Bone marrow (tissue), 2 donors: ENCODE data around the gene CSF2.
A peak's percentile ranks its signal among the peaks of the same experiment; 100 is the strongest.
"Not testable (repeated sequence)": the region's sequence is repeated elsewhere in the genome, so short reads cannot be mapped to it uniquely, and the experiment has no call there.

Experiments
- DNase-seq, 2 donors: peaks; one replicate each; lab custom pipeline; 2025; lab: John Stamatoyannopoulos, UW

CSF2 gene

GRCh38 chr5:132108957-132109356 is 35.4 kb downstream of the CSF2 start:
- DNase-seq = not testable (repeated sequence)

- DNase-seq = no peak
These were observed 36.0 kb downstream of the CSF2 start for GRCh38 chr5:132109494-132110053.

GRCh38 chr5:132110195-132110594 is 36.6 kb downstream of the CSF2 start:
- no peak for DNase-seq

GRCh38 chr5:132110930-132111329 is 37.3 kb downstream of the CSF2 start:
- DNase-seq = no peak

- no peak for DNase-seq
These were observed 38.5 kb downstream of the CSF2 start for GRCh38 chr5:132112111-132112510.

- DNase-seq = peak in 1 of 2 donors; percentile 50
These were observed 40.8 kb downstream of the CSF2 start for GRCh38 chr5:132114150-132115121.

GRCh38 chr5:132115375-132115774 is 41.8 kb downstream of the CSF2 start:
- DNase-seq = no peak

GRCh38 chr5:132116072-132116471 is 42.5 kb downstream of the CSF2 start:
- no peak for DNase-seq

GRCh38 chr5:132116909-132117489 is 43.4 kb downstream of the CSF2 start:
- DNase-seq = not testable (repeated sequence)

- DNase-seq = not testable (repeated sequence)
These were observed 47.1 kb downstream of the CSF2 start for GRCh38 chr5:132120717-132121116.

GRCh38 chr5:132122971-132123370 is 49.4 kb downstream of the CSF2 start:
- not testable (repeated sequence) for DNase-seq

GRCh38 chr5:132123578-132123977 is 50.0 kb downstream of the CSF2 start:
- not testable (repeated sequence) for DNase-seq
